HG02884 (cell line): ENCODE data around the gene ARL4A.
"Not testable (repeated sequence)": the region's sequence is repeated elsewhere in the genome, so short reads cannot be mapped to it uniquely, and the experiment has no call there.

ENCODE experiments used
- ATAC-seq: cut with Tn5 transposase; IDR thresholded peaks from one replicate; pipeline ENCODE4 v1.9.1; 2021; ENCODE audit warnings: mild to moderate bottlenecking, moderate library complexity; ENCODE audit not compliant: unreplicated experiment

ARL4A gene, protein sequence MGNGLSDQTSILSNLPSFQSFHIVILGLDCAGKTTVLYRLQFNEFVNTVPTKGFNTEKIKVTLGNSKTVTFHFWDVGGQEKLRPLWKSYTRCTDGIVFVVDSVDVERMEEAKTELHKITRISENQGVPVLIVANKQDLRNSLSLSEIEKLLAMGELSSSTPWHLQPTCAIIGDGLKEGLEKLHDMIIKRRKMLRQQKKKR

DNA sequence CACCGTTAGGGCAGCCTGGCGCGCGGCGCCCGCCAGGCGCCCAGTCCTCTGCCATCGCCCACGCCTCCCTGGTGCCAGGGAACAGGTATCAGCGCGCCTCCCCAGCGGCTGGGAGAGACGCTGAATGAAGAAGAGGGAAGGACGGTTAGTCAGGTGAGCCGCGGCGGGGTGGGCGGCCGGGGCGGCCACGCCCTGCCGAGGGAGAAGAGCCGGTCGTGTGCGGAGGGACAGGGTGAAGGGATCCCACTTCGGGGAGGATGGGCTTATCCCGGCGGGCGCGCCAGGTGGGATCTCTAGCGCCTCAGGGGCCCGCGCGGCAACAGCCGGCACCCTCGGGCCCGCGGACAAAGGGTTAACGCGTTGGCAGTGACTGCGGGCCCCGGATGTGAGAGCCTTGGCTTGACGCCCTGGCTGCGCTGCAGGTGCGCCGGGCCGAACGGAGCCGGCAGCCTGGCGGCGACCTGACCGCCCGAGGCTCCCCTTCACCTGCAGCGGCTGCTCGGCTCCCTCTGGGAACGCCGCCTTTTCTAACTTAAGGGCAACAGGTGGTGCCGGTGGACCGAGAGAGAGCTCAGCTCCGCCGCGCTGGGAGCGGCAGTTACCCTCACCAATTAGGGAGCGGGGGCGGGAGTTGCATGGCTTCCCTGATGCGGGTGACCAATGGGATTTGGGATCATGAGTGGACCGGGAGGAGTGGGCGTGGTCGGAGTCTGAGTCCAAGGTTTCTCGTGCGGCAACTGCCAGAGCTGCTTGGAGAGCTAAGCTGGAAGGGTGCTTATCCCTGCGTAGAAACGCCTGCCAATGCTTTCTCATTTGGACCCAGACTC is at the start of gene ARL4A:
Gene ARL4A (plus strand): TSS at position 743 of the 827 bp plus-strand sequence. CDS start 622 bp downstream, outside the sequence.
- peak; percentile 76 for ATAC-seq

- ATAC-seq, result peak; percentile 40
Observed at GRCh38 chr7:12637819-12638592, 49.4 kb upstream of the ARL4A start.

- ATAC-seq, result no peak
Observed at GRCh38 chr7:12638851-12639456, 48.5 kb upstream of the ARL4A start.

- ATAC-seq, result no peak
Observed at GRCh38 chr7:12640299-12641096, 46.9 kb upstream of the ARL4A start.

GRCh38 chr7:12641196-12641595 is 46.2 kb upstream of the ARL4A start:
- no peak for ATAC-seq

DNA sequence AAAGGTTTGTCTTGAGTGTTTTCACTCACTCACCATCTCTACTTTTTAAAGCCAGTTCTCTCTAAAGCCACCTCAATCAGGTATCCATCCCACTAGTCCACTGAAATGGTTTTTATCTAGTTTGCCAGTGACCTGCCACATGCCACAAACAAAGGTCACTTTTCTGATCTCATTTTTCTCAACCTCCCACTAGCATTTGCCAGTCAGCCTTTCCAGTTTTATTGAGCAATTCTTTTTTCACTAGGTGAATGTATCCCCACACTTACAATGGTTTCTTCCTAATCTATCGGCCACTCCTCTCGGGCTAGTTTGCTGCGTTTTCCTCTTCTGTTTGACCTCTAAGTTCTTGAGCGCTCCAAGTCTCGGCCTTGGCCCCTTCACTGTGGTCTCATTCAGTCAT is 44.9 kb upstream of the ARL4A start:
- ATAC-seq, result no peak

GRCh38 chr7:12643001-12643643 is 44.3 kb upstream of the ARL4A start:
- no peak for ATAC-seq

DNA sequence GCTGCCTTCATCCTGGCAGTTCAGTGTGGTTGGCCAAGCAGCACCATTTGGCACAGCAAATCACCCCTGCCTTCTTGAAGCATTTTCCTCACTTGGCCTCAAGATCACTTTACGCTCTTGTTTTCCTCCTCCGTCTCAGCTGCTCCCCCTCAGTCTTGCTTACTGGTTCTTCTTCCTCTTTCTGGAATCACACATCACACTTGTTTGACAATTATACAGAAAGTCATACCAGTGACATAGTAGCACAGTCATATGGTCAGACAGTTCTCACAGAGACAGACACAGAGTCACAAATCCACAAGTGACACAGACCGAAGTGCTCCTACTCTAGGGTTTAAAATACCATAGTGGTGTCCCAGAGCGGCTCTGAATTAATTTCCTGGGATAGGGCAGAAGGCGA is 43.8 kb upstream of the ARL4A start:
- no peak for ATAC-seq

- ATAC-seq, result not testable (repeated sequence)
Observed at GRCh38 chr7:12645212-12645611, 42.2 kb upstream of the ARL4A start.

- ATAC-seq, result no peak
Observed at GRCh38 chr7:12646139-12646538, 41.3 kb upstream of the ARL4A start.

GRCh38 chr7:12647364-12648219 is 39.8 kb upstream of the ARL4A start:
- no peak for ATAC-seq

DNA sequence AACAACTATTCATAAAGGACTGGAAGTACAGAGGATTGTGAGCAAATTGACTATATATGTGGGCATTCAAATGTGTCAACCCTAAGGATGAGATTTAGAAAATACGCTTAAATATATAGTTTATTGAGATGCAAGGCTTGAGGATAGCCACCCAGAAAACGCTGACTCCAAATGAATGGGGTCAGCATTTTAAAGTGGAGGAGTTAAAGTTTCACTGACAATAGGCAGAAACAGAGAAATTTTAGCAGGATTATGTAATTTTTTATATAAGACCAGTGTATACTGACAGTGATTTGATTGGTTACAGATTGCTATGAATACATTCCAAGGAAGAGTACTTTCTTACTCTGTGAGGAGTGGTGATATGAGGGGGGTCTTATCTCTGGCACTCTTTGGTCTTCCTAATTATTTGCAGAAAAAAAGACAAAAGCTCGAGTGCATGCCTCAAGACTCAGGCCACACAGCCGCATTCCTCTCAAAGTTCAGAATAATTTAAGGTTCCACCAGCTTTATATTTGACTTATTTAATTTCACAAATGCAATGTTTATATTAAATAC is 38.6 kb upstream of the ARL4A start:
- no peak for ATAC-seq

GRCh38 chr7:12649348-12649747 is 38.1 kb upstream of the ARL4A start:
- ATAC-seq, result no peak

- ATAC-seq, result no peak
Observed at GRCh38 chr7:12650080-12650479, 37.4 kb upstream of the ARL4A start.

DNA sequence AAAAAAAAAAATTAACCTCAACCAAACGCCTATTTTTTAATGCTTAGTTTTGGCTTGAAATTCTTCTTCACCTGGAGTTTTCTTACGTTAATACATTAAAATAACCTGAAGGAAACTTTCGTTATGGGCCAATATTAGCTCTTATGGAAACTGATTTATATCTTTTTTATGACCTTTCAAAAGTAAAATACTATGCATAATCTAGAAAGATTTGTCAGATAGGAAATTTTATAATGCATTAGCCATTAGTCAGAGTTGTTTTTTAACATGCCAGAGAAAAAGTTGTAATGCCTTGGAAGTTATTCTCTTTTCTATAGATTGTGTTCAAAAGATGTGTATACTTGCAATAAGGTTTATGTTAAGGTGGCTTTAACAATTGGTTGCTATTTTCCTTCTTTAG is 34.3 kb upstream of the ARL4A start:
- no peak for ATAC-seq

DNA sequence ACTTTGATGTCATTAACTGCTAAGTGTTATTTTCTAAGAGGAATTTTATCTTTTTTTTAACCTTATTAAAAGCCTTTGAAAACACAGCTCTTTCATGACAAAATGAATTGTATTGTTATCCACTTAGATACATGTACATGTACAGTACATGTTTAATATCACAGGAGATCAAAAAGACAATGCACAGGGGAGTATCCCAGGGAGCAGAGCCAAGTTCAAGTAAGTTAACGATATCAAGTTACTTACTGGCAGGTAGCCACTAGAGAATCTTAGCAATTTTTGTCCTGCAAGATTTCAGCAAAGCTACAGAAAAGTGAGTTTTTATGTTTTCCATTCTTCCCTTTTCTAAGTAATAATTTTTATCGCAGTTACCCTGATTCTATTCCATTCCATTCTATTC is 33.9 kb upstream of the ARL4A start:
- ATAC-seq, result no peak

DNA sequence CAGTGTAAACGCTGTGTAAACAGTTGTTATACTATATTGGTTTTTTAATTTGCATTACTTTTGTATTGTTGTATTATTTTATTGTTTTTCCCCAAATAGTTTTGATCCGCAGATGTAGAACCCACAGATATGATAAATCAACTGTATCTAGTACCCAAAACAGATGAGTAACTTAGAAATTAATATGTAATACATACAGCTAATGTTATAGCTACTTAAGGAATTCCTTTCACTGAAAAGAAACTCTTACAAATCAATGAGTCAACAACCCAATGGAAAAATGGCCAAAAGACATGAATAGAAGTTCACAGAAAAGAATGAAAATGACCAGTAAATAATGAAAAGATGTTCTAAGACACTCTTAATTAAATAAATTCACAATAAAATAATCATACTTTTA is 32.3 kb upstream of the ARL4A start:
- no peak for ATAC-seq

DNA sequence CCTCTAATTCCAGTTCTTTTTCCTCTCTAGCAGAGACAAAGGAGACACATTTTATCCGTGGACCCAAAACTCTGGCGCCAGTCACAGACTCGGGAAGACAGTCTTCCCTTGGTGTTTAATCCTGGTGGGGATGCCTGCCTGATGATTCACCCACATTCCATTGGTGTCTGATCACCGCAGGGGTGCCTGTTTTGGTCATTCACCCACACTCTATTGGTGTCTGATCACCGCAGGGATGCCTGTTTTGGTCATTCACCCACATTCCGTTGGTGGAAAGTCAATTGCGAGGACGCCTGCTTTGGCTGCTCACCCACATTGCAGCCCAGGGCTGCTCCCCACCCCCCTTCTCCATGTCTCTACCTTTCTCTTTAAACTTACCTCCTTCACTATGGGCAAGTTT is 27.0 kb upstream of the ARL4A start:
- ATAC-seq, result not testable (repeated sequence)

GRCh38 chr7:12660986-12661385 is 26.4 kb upstream of the ARL4A start:
- ATAC-seq, result not testable (repeated sequence)
